ENCODE measurements around the gene SHISA9.
"Not testable (repeated sequence)": the region's sequence is repeated elsewhere in the genome, so short reads cannot be mapped to it uniquely, and the experiment has no call there.

SHISA9 gene

DNA sequence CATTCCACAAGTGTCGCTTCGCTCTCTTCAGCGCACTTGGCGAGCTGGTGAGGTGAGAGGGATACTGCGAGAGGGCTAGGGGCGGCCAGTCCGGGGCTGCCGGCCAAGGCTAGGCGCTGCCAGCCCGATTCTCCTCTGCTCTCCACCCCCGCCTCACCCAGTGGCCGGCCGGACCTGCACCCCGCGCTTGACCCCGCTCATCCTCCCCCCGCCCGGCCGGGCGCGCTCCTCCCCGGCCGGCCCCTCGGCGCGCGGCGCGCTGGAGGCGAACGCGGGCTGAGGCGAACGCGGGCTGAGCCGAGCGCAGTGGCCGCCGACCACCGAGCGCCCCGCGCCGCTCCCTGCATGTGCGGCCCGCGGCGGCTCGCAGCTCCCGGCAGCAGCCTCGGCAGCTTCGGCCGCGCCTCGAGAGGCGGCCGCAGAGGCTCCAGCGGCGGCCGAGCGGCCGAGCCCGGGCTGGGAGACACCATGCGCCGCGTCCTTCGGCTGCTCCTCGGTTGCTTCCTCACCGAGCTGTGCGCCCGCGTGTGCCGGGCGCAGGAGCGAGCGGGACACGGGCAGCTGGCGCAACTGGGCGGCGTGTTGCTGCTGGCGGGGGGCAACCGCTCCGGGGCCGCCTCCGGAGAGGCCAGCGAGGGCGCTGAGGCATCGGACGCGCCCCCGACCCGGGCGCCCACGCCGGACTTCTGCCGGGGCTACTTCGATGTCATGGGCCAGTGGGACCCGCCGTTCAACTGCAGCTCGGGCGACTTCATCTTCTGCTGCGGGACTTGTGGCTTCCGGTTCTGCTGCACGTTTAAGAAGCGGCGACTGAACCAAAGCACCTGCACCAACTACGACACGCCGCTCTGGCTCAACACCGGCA lies at the start of gene SHISA9:
TSS of gene SHISA9 (plus strand) at position 2 of the 865 bp plus-strand sequence.
- DNase-seq (ENCODE audit: low read depth): no peak

DNA sequence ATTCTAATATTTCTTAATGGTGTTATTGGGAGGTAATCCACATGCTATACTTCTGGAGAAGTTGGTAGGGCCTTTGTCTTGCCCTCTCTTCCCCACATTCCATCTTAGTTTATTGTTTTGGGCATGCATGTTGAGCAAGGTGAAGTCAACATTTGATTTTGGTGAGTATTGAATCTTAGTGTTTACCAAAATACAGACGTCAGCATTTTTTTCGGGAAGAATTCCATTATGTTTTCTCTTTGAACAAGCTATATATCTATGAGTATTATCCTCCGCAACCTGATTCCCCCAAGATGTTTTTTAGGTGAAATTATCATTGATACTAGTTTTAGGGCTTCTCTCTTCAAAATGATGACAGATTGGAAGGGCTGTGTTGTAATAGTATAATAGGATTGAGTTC lies 47.4 kb upstream of the SHISA9 start:
- no peak for DNase-seq (ENCODE audit: low read depth)

DNA sequence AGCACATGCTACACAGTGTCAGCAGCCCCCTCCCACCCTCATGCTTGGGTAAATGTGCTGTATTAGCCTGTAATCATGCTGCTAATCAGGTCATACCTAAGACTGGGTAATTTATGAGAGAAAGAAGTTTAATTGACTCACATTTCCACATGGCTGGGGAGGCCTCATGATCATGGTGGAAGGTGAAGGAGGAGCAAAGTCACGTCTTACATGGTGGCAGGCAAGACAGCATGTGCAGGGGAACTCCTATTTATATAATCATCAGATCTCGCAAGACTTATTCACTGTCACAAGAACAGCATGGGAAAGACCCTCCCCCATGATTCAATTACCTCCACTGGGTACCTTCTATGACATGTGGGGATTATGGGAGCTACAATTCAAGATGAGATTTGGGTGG lies 44.0 kb upstream of the SHISA9 start:
- not testable (repeated sequence) for DNase-seq (ENCODE audit: low read depth)

- no peak for DNase-seq (ENCODE audit: low read depth)
These were observed 39.1 kb upstream of the SHISA9 start for GRCh38 chr16:12862327-12862726.

DNA sequence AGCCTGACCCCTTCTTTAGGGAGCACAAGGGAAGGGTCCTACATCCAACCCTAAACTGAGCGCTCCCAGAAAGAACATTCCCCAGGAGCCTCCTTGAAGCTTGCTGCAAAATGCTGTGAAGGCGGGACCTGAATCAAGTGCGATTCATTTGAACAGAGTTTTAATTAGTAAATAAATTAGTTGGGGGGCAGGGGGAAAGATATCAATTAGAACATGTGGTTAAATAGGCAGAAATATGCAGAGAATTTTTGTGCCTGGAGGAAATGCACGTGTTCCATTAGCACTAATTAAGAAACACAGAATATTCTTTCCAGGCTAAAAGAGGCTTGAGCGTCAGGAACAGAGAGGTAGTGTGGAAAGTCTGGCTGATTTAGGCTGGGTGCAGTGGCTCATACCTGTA lies 38.5 kb upstream of the SHISA9 start:
- no peak for DNase-seq (ENCODE audit: low read depth)

- DNase-seq (ENCODE audit: low read depth): no peak
These were observed 34.3 kb upstream of the SHISA9 start for GRCh38 chr16:12866981-12867551.

DNA sequence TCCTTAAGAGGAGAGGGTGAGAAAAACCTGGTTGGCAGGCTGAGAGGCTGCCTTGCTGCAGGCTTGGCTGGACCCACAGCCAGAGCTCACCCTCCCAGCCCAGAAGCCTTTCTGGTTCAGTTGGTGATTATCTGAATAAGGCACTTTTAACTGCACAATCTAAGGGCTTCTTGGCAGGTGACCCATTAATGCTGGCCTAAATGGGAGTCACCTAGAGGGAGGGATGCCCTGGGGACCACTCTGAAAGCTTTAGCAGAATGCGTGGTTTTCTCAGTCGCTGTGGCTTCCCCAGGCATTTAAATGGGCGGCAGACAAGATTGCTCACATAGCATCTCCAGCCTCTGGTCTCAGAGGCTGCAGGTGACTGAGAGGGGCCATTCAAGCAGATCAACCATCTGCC lies 33.2 kb upstream of the SHISA9 start:
- DNase-seq (ENCODE audit: low read depth): no peak

- DNase-seq (ENCODE audit: low read depth): no peak
These were observed 32.6 kb upstream of the SHISA9 start for GRCh38 chr16:12868788-12869187.

DNA sequence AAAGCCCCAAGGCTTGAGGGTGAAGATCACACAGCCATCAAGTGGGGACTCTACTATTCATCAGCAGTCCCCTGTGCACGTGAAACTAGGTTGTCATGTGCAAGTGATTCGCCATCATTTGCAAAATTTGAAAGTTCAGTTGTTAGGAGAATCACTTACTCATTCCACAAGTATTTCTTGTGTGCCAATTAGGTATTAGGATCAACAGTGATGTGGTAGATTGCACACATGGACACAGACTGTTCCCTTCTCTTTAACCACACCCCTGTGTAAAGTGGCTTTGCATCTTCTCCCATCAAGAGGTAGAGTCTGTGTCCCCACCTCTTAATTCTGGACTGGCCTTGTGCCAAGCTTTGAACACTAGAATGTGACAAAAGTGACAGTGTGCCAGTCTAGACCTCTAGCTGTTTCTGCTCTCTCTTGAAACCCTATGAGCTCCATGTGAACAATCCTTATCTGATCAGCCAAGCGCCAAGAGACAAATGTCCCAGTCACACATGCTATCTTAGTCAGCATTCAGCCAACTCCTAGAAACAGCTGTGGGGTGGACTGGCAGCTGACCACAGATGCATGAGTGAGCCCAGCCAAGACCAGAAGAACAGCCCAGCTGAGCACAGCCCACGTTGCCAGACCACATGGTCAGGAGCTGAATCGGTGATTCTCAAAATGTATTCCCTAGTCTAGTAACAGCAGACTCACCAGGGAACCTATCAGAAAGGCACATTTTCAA lies 31.5 kb upstream of the SHISA9 start:
- no peak for DNase-seq (ENCODE audit: low read depth)

DNA sequence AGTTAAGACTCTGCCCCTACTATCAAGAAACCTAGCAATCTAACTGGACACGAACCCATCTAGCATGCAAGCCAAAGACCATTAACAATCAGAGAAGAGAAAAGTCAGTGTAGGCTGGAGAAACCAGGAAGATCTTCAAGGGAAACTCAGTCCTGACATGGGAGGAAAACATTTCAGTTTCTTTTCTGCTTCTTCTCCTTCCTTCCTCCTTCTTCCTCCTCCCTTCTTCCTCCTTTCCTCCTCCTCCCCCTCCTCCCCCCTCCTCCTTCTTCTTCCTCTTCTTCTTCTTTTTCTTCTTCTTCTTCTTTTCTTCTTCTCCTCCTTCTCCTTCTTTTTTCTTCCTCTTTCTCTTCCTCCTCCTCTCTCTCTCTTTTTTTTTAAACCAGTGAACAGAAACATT lies 29.6 kb upstream of the SHISA9 start:
- no peak for DNase-seq (ENCODE audit: low read depth)

DNA sequence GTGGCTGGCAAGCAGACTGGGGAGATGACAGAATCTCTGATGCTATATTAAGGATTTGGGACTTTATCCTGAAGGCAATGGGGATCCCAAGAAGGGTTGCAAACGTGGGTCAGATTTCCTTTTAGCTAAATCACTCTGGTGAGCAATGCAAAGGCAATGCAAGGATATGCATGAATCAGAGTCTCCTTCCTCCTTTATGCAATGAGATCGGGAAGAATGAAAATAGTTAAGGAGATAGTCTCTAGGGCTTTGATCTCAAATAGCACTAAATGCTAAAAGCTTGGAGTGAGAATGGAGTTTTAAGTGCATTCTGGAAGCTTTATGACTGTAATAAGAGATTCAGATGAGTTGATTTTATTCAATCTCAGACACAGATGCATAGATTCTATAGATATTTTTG lies 27.2 kb upstream of the SHISA9 start:
- no peak for DNase-seq (ENCODE audit: low read depth)

DNA sequence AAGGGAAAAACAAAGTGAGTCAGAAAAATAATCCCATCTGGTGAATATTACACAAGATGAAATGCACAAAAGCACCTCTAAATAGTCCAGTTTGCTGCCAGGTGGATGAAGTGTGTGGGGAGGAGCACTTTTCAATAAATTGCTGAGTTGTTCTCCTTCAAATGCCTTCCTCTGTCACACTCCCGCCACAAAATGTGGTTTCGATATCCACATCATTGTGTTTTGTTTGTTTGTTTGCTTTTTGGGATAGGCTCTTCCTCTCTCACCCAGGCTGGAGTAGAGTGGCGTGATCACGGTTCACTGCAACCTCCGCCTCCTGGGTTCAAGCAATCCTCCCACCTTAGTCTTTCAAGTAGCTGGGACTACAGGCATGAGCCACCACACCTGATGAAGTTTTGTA lies 24.6 kb upstream of the SHISA9 start:
- DNase-seq (ENCODE audit: low read depth): no peak

DNA sequence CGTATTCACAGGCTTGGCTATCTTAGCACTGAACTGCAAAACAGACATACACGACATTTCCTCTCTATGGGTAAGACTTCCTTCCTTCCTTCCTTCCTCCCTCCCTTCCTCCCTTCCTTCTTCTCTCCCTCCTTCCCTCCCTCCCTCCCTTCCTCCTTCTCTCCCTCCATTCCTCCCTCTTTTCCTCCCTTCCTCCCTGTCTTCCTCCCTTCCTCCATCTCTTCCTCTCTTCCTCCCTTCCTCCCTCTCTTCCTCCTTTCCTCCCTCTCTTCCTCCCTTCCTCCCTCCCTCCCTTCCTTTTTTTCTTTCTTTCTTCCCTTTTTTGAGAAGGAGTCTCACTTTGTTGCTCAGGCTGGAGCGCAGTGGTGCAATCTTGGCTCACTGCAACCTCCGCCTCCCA lies 22.4 kb upstream of the SHISA9 start:
- DNase-seq (ENCODE audit: low read depth): no peak

DNA sequence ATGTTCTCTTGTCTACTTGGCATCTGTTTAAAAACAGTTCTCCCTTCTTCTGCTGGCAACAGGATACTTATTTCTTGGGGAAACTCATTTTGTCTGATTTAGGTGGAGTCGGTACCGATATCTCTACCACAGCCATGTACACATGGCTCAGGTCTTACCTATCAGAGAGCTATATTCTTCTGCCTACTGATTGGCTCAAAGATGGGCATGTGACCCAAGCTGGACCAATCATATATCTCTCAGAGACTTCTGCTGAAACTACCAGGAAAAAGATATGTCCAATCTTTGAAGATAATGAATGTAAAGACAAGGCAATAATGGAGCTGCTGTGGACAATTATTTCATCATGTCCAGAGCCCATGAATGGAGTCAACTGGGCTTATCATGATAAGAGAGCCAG lies 21.6 kb upstream of the SHISA9 start:
- DNase-seq (ENCODE audit: low read depth): no peak

DNA sequence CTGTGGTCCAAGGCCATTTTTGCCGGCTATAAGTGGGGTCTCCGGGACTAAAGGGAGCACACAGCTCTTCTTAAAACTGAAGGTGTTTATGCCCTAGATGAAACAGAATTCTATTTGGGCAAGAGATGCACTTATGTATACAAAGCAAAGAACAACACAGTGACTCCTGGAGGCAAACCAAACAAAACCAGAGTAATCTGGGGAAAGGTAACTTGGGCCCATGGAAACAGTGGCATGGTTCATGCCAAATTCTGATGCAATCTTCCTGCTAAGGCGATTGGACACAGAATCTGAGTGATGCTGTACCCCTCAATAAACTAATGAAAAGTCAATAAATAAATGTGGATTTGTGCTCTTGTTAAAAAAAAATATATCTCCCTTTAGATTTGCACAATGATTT lies 20.2 kb upstream of the SHISA9 start:
- no peak for DNase-seq (ENCODE audit: low read depth)

- no peak for DNase-seq (ENCODE audit: low read depth)
These were observed 19.7 kb upstream of the SHISA9 start for GRCh38 chr16:12881740-12882139.

DNA sequence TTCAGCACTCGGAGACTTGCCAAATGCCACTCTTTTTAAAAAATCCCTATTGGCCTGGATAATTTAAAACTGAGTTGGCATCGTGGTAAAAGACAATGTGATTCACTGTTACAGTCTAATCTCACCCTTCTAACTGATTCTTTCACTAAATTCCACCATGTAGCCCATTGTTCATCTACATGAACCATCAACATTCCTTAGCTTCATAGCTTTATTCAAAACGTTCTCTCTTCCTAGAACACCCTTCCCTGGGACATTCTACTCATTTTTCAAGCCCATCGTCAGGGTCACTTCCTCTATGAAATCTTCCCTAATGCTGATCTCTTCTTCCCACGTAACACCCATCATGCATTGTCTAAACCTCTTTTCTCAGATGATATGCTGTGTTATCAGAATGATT lies 15.7 kb upstream of the SHISA9 start:
- no peak for DNase-seq (ENCODE audit: low read depth)

GRCh38 chr16:12891836-12892235 lies 9.6 kb upstream of the SHISA9 start:
- DNase-seq (ENCODE audit: low read depth): no peak

- DNase-seq (ENCODE audit: low read depth): no peak
These were observed 8.2 kb upstream of the SHISA9 start for GRCh38 chr16:12893050-12893750.

DNA sequence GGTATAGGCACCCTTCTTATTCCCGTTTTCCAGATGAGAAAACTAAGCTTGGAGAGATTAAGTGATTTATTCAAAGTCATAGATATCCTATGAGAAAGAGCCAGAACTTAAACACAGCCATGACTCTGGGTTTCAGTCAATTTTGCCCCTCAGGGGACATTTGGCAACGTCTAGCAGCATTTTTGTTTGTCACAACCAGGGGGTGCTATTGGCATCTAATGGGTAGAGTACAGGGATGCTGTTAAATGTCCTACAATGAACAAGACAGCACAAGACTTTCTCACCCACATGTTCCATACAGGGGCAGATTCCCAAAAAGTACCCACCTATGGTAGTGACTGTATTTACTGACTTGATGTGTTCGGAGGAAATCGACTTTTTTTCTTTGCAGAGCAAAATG lies 4.8 kb upstream of the SHISA9 start:
- no peak for DNase-seq (ENCODE audit: low read depth)

- no peak for DNase-seq (ENCODE audit: low read depth)
These were observed 2.8 kb upstream of the SHISA9 start for GRCh38 chr16:12898551-12898950.

GRCh38 chr16:12899529-12900143 lies 1.8 kb upstream of the SHISA9 start:
- DNase-seq (ENCODE audit: low read depth): no peak

All from activated T-helper 1 cell treated with Interleukin-2 at 50 U/mL for 16 hours (primary cell).